Head of caudate nucleus (tissue), 42 donors: Measurements from ENCODE around the gene TEAD1.

Source experiments
- DNase-seq, 42 donors: peaks; one replicate each; pipeline versions ENCODE4 v3.0.0 to v3.0.0-alpha.2; 2020 to 2021; ENCODE audit warnings: mixed read lengths in 7 of 42
- intact Hi-C: fragments of 100-400 bp; cut with DNase I; formaldehyde crosslinking; loops from one replicate; pipeline ENCODE4 v1.15.0; 2022

Gene TEAD1

DNA sequence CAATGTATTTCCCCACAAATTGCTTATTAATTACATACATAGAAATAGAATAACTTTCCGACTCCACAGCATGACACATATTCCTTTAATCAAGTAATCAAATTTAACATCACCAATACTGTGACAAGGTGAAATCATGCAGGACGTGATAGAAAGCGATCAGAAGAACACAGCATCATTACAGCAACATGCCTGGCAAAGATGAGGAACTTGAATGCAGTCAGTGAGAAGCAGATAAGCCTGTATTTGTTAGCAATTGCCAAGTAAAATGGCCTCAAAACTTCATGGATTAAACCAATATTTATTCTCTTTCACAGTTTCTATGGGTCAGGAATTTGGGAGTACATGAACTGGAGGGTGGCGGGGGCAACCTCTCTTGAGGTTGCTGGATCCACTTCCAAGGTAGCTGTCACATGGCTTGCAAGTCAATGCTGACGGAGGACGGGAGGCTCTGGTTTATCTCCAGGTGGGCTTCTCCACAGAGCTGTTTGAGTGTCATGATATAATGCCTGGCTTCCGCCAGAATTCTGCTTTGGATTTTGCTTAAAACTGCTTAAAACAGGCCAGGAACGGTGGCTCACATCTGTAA is 12.0 kb upstream of the TEAD1 start:
- no peak for DNase-seq
- intact Hi-C loops = no loop called here

DNA sequence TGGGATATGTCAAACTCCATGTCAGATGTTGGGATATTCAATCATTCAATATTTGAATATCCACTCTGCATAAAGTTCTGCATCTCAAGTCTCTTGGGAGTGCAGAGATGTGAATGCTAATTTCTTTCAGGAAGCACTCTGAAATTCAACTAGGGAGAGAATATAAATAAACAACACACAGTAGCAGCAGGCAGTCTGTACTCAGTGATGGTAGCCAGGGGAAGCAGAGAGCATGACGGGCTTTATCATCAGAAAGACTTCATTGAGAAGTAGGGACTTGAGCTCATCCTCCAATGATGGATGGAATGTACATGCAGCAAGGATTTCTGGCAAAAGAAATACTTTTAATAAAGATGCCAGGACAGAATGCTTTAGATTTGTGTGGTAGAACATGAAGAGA is 9.8 kb upstream of the TEAD1 start:
- intact Hi-C loops = no loop called here
- DNase-seq = no peak

DNA sequence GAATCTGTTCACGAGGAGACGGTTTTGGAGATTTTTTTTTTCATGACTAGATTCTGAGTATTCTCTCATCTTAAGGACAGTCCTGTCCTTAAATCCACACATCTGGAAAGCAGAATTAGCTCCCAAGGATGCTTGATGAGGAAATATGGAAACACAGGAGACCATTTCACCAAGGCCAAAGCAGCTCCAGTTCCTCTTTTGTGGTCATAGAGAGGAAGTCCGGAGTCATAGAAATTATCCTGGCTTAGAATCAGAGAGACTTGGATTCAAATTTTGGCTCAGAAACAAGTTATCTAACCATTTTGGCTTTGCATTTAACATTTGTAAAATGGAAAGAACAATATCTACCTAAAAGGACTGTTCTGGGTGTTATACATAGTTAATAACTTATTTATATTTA is 7.3 kb upstream of the TEAD1 start:
- intact Hi-C loops = no loop called here
- DNase-seq = no peak

DNA sequence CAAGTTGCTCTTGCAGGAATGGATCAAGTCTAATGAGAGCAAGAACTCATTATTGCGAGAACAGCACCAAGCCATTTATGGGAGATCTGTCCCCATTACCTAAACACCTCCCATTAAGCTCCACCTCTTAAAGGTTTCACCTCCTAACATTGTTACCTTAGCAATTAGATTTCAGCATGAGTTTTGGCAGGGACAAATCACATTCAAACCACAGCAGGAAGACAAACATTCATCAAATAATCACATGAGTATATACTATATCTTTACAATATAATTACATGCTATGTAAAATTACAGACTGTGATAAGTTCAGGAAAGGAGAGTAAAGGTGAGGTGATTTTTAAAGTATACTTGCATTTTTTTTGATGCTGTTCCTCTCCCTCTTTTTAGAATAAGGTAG is 6.6 kb upstream of the TEAD1 start:
- intact Hi-C loops = no loop called here

DNA sequence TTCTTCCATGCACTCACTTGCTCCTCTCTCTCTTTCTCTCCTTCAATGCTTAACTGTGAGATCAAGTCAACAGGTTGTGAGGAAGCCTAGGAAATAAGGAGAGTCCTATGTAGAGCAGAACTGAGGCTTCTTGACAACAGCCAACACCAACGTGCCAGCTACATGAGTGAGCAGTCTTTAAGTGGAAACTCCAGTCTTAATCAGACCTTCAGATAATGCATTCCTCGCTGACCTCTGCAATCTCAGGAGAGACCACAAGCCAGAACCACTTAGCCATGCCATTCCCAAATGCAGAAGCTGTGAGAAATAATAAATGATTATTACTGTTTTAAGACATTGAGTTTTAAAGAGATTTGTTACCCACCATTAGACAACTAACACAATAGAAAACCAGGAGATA is 6.1 kb upstream of the TEAD1 start:
- intact Hi-C loops = no loop called here
- no peak for DNase-seq

More for the DNA sequence above, 6.6 kb upstream of the TEAD1 start:
- no peak for DNase-seq

DNA sequence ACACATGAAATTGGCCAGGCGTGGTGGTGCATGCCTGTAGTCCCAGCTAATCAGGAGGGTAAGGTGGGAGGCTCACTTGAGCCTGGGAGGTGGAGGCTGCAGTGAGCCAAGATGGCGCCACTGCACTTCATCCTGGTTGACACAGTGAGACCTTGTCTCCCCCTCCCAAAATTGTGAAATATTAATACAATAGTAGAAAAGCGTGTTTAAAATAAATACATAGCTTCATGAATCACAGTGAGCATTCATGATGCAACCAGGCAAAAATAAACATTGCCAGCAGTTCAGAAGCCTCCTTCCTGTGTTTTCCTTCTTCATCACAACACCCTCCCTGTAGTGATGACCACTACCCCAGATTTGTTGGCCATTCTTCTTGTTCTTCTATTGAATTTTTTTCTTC is 4.3 kb upstream of the TEAD1 start:
- intact Hi-C loops = no loop called here
- no peak for DNase-seq

DNA sequence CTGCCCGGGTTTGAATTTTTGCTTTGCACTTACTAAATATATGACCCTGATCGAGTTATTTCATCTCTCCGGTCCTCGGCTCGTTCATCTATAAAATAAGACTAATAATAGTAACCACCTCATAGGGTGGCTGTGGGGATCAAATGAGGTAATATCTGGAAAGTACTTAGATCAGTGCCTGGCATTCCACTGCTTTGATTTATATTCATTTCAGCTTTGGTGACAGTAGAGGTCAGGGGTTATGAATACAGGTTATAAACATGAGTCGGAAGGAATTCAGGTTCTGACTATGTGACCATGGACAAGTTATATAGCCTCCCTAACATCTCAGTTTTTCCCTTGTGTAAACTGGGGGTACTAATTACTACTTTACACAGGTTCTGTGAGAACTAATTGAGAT is 2.9 kb upstream of the TEAD1 start:
- intact Hi-C loops = no loop called here
- no peak for DNase-seq

DNA sequence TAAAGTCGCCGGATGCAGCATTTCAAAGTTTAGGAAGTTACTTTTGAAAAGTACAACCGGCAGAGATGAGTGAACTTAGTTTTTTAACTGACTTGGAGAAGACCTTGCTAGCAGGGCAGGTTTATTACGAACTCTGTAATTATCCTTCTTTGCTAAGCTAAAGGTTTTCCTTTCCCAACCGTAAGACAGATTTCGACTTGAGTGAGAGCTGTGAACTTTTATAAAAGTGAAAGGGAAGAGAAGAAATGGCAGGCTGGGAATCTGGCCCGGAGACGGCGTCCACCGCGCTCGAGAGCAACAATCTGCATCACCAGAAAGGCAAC is 659 bp upstream of the TEAD1 start:
- intact Hi-C loops = no loop called here
- no peak for DNase-seq

DNA sequence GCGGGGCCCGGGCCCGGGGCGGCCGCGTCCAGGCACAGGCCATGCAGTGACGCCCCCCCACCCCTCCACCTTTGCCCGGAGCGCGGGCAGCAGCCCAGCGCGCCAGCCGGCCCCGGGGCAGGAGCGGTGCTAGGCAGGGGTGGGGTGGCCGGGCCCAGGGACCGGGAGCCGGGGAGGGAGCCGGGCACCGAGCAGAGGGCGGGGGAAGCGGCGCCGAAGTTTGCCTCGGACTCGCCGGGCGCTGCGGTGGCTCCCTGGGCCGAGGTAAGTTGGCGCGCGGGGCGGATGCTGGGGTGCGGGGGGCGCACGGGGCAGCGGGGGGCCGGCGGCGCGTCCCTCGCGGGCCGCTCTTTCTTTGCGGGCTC is 332 bp downstream of the TEAD1 start:
- peak in 18 of 42 donors; percentile 8 to 68 (median 26) for DNase-seq
- intact Hi-C loops = no loop called here

DNA sequence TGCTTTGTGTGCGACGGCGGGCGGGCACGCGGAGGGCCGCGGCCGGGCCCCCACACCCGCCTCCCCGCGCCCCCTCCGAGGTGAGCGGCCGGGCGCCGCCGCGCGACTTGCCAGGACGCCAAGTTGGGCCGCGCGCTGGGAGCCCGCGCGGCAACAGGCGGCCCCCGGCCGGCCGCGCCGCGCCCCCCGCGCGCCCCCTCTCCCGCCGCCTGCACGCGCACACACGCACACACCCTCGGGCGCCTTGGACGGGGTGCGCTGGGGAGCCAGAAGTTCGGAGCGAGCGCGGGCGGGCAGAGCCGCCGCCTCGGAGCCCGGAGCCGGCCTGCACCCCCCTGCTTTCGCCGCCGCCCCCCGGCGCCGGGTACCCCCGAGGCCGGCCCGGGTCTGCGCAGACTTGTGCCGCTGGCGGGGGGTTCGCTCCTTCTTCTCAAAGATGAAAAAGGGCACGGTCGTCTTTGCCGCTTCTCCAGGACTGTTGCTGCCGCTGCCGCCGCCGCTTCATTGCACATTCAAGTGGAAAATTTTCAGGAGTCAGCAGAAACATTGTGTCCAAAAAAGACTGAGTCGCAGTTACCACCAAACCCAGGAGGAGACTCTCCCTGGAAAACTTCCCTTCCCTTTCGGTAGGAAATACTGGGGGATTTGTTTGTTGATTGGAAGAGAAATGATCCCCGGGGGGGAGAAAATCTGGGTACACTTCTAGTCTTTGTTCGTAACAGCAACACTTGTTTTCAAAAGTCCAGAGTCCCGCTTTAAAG is 895 bp downstream of the TEAD1 start:
- DNase-seq = peak in 40 of 42 donors; percentile 7 to 73 (median 42)
- intact Hi-C loops = loop anchor here (5.0 kb wide), 1 partner anchor 212 kb away; no protein-coding TSS in a partner anchor

DNA sequence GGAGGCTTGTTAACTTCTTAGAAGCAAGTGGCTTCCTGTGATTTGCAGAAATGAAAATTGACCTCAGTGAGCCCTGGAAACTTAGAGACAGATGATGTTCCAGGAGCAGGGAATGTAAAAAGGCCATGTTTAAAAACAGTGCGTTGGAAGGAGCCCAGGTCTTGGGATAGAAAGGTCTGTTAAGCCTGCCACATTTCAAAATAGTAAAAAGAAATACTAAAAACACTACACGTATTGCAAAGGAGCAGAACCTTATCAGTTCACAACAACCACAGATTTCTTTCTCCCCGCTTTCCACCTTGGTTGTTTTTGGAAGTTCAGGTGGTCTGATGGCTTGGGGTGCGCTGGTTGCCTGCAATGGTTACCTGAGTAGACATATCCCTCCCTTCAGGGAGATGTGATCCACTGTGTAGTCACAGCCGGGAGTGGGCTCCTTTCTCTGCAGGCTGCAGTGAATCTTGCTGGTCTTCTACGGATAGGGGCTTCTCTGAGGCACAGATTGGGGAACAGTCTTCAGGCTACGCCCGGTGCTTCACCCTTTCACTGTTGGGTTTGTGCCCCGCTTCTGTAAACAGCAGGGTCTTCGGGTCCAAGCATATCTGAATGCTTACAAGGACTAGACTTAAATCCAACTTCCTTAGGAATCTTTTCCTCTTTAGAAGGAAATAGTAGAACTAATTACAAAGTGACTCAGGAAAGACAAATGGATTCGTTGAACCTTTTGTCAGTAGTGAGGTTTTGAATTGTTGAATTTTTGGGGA is 1.9 kb downstream of the TEAD1 start:
- intact Hi-C loops = loop anchor here (5.0 kb wide), 1 partner anchor 211 kb away; no protein-coding TSS in a partner anchor
- peak in 2 of 42 donors; percentile 7 to 15 for DNase-seq

DNA sequence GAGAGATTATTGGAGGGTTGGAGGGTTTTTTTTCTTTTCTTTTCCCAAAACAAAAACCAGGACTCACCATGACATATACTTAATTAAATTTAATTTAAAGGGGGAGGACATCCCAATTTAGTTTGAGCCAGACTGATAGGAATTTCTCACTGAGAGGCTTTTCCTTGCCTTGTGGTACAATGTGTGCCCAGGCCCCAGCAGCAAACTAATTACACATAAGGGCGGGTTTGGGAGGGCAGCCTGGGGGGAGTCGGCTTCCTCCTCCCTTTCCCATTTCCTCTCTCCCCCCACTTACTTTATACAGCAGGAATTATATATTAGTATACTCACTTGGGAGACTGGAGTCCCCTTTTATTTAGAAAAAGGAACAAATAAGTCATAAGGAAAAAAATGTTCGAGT is 2.9 kb downstream of the TEAD1 start:
- intact Hi-C loops = loop anchor here (5.0 kb wide), 1 partner anchor 210 kb away; no protein-coding TSS in a partner anchor
- DNase-seq = no peak

DNA sequence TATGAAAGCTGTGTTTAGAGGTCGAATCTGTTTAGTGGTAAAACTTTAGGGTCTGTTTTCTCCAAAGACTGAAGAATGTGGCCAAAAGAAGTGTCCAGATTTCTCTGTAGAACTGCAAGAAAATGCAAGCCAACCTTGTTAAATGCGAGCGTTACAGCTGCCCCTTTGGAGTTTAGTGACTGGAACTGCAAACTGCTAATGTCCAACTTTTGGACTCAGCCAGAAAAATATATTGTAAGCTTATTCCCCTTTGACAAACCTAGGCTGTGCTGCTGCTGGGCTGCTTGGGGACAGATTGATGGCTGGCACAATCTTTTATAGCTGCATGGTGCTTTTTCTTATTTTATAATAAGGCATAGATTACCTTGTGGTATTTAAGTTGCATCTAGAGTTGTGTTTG is 3.9 kb downstream of the TEAD1 start:
- intact Hi-C loops = loop anchor here (5.0 kb wide), 1 partner anchor 209 kb away; no protein-coding TSS in a partner anchor

DNA sequence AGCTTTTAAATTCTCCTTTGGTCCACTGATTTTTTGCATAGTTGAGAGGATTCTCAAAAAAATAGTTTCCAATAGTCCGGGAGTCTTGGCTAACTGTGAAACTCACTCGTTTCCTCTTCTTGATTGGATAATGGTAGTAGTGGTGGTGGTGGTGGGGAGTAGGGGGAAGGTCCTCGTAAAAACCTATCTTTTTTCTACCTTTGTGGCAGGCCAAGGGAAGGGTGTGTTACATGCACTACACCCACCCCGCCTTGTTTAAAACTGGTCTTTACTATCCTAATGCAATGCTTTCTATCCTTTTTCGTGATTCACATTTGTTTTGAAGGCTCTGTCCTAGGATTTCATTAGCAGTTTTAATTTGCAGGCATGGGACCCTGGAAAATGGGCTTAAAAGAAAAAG is 4.8 kb downstream of the TEAD1 start:
- intact Hi-C loops = loop anchor here (5.0 kb wide), 1 partner anchor 208 kb away; no protein-coding TSS in a partner anchor
- no peak for DNase-seq

More for the DNA sequence above, 3.9 kb downstream of the TEAD1 start:
- DNase-seq = no peak

DNA sequence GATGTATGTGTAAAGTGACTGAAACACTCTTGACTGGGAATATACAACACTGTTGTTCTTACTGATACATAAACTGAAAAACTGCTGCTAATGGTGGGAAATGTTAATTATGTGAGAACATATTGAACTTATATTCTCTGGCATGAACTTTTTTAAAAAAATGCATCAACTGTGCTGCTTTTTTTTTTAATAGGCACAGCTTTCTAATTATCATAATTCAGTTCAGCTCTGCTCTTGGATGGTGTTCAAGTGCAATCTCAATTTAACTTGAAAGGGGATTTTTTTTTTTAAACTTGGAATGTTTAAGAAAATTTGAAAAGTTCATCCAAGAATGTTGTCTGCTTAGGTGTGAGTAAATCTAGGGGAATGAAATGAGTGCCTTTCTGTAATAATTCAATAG is 5.2 kb downstream of the TEAD1 start:
- no peak for DNase-seq
- intact Hi-C loops = loop anchor here (5.0 kb wide), 1 partner anchor 208 kb away; no protein-coding TSS in a partner anchor

DNA sequence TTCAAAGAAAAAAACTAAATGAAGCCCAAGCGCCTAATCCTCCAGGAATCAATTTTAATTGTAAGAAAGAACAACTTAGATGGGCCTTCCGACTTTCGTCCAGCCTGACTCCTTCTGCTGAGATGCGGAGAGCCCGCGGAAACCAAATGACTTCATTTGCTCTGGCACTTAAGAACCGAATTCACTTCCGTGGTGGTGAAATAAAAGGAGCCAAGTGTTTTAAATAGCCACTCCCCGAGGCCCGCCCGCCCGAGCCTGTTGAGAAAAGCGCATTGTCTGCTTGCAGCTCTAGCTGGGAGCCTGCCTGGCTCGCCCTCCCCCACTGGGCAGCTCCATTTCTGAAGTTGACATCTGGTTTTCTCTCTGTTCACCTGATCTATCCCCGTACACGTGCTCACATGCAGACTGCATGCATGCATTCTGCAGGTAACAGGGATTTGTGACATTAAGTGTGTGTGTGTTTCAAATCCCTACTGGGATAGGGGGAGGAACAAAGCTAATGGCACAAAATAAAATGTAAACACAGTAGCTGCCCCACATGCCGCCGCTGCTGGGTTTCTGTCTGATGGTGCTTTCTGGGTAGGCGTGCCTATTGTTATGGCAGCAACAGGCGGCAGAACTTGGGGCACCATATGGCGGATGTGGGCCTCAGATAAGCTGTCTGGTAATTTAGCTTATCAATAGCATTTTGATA is 6.2 kb downstream of the TEAD1 start:
- peak; percentile 72 to 94 (median 88) for DNase-seq
- intact Hi-C loops = loop anchor here (10.0 kb wide), 1 partner anchor 134 kb away; no protein-coding TSS in a partner anchor

DNA sequence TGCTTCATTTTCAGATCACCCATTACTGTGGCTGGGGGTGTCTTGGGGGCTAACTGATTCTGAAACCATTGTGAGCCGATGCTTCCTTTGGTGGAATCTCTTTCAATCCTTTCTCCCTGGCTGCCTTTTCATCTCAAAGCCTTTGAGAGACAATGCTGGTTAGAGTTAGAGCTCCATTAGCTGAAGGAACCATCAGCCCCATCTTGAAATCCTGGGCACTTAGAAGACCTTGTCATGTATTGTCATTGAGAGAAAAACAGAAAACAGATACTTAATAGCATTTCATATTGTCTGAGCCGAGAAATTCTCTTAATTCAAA is 6.7 kb downstream of the TEAD1 start:
- no peak for DNase-seq
- intact Hi-C loops = loop anchor here (10.0 kb wide), 1 partner anchor 134 kb away; no protein-coding TSS in a partner anchor

DNA sequence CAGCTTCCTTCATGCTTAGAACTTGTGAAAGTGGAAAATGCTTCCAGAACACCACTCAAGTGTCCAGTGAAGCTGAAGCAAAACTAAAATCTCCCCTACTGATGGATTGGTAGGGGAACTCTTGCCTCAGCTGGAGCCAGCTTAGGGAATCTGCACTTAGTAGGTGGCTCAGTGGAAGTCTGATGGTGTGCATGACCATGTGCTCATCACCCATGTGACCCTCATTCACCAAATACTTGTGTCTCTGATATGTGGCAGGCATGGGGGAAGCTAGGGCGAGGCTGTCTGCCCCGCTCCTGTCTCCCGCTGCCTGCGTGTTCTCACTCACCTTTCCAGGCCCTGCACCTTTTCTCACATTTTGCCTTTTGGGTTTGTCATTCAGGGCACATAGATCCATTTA is 7.2 kb downstream of the TEAD1 start:
- intact Hi-C loops = loop anchor here (10.0 kb wide), 1 partner anchor 133 kb away; no protein-coding TSS in a partner anchor
- DNase-seq = no peak

DNA sequence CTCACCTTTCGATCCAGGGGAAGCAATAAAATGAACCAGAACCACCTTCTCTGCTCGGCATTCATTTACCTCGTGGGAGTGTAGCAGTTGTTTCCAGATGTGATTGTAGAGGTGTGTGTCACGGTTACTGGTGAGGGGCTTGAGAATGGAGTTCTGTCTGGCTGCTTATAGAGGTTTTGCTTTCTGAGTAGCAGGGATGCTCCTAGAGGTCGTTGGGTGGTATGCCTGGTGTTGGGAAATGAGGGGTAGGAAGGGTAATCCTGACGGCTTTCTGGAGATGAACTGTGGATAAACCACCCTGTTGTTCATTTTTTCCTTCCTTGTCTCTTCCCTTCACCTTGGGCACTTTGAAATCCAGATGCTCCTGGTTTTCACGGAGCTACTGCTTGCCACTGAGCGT is 8.1 kb downstream of the TEAD1 start:
- intact Hi-C loops = loop anchor here (10.0 kb wide), 1 partner anchor 133 kb away; no protein-coding TSS in a partner anchor
- no peak for DNase-seq
